HG03460 (cell line): Measurements from ENCODE around the gene CPNE2.
"Not testable (repeated sequence)": the region's sequence is repeated elsewhere in the genome, so short reads cannot be mapped to it uniquely, and the experiment has no call there.

Source experiments
- ATAC-seq: cut with Tn5 transposase; IDR thresholded peaks from one replicate; pipeline ENCODE4 v1.9.1; 2021; ENCODE audit not compliant: unreplicated experiment

Gene CPNE2

GRCh38 chr16:57091975-57092785 lies at the start of gene CPNE2:
Gene CPNE2, plus strand, starts transcription at chr16:57092583. Its CDS starts 18,160 bp downstream, at chr16:57110743.
- peak; percentile 41 for ATAC-seq

- no peak for ATAC-seq
Observed at GRCh38 chr16:57043248-57043647, 49.1 kb upstream of the CPNE2 start.

- ATAC-seq: no peak
Observed at GRCh38 chr16:57044931-57045693, 47.3 kb upstream of the CPNE2 start.

- no peak for ATAC-seq
Observed at GRCh38 chr16:57045694-57046381, 46.5 kb upstream of the CPNE2 start.

- no peak for ATAC-seq
Observed at GRCh38 chr16:57048095-57048494, 44.3 kb upstream of the CPNE2 start.

- no peak for ATAC-seq
Observed at GRCh38 chr16:57049678-57050077, 42.7 kb upstream of the CPNE2 start.

GRCh38 chr16:57051696-57052228 lies 40.6 kb upstream of the CPNE2 start:
- ATAC-seq: no peak

- ATAC-seq: no peak
Observed at GRCh38 chr16:57053206-57053605, 39.2 kb upstream of the CPNE2 start.

- ATAC-seq: no peak
Observed at GRCh38 chr16:57054338-57054737, 38.0 kb upstream of the CPNE2 start.

- ATAC-seq: no peak
Observed at GRCh38 chr16:57054771-57055170, 37.6 kb upstream of the CPNE2 start.

GRCh38 chr16:57055671-57056070 lies 36.7 kb upstream of the CPNE2 start:
- no peak for ATAC-seq

- ATAC-seq: no peak
Observed at GRCh38 chr16:57058291-57058861, 34.0 kb upstream of the CPNE2 start.

GRCh38 chr16:57060323-57061083 lies 31.9 kb upstream of the CPNE2 start:
- ATAC-seq: no peak

GRCh38 chr16:57061084-57061905 lies 31.1 kb upstream of the CPNE2 start:
- ATAC-seq: no peak

- no peak for ATAC-seq
Observed at GRCh38 chr16:57062329-57062728, 30.1 kb upstream of the CPNE2 start.

- not testable (repeated sequence) for ATAC-seq
Observed at GRCh38 chr16:57063189-57063588, 29.2 kb upstream of the CPNE2 start.

GRCh38 chr16:57064995-57065394 lies 27.4 kb upstream of the CPNE2 start:
- no peak for ATAC-seq

- ATAC-seq: no peak
Observed at GRCh38 chr16:57066625-57067024, 25.8 kb upstream of the CPNE2 start.

- ATAC-seq: no peak
Observed at GRCh38 chr16:57067347-57067746, 25.0 kb upstream of the CPNE2 start.
